Motor neuron (in vitro differentiated cells): Measurements from ENCODE around the gene C1QBP. TPM values are rescaled to one million over a fixed set of nuclear protein-coding genes. Genes with fewer than 3 reads are reported as not detected.

Experiments
- ATAC-seq, 8 experiments: fragments of 200-7000 bp; cut with Tn5 transposase; replicated peaks in 6 of 8; 2 replicates each; pipeline ENCODE4 v1.8.0; 2021; ENCODE audit warnings: mild to moderate bottlenecking in 8 of 8, moderate library complexity in 8 of 8
- H3K27ac ChIP-seq, 2 donors: fragments of 250-450 bp; sonication (Bioruptor Pico); 2 replicates each; pipeline ENCODE4 v1.9.0; 2021; ENCODE audit warnings: antibody characterized with exemption in 2 of 2, mild to moderate bottlenecking in 2 of 2, moderate library complexity in 1 of 2
- H3K4me1 ChIP-seq, 2 donors: fragments of 250-450 bp; sonication (Bioruptor Pico); replicated peaks in 1 of 2; 2 replicates each; pipeline ENCODE4 v1.6.1; 2021; ENCODE audit warnings: antibody characterized with exemption in 2 of 2, mild to moderate bottlenecking in 2 of 2, moderate library complexity in 1 of 2
- H3K4me3 ChIP-seq, 5 donors: fragments of 250-450 bp; sonication (Bioruptor Pico); 2 replicates each; pipeline ENCODE4 v1.9.0; 2021; ENCODE audit warnings: antibody characterized with exemption in 5 of 5, mild to moderate bottlenecking in 5 of 5, moderate library complexity in 4 of 5
- WGBS, 10 experiments: fragments of 450-650 bp; shearing (Covaris generic); methylation state at CpG; one replicate each; pipeline ENCODE4 v1.0.0; 2022; 5-methylcytosine and 5-hydroxymethylcytosine counted together
- in situ Hi-C, 9 experiments: fragments of 400-800 bp; cut with MboI; loops; one replicate each; pipeline ENCODE4 v1.15.0; 2021; ENCODE audit warnings: low sequenced_read_pairs in 9 of 9, low pct_unique_long_range_greater_than_20kb in 2 of 9; ENCODE audit not compliant: unreplicated experiment in 9 of 9
- total RNA-seq, 8 experiments: library from RNA; unstranded; fragments of 300-600 nt; gene quantifications; 2 replicates each; pipeline versions ENCODE4 v1.2.3 to v1.2.4, GENCODE V29; 2022

Gene C1QBP
- total RNA-seq, 8 experiments from 2014 or later, result 92.1 to 408 (median 133) TPM

DNA sequence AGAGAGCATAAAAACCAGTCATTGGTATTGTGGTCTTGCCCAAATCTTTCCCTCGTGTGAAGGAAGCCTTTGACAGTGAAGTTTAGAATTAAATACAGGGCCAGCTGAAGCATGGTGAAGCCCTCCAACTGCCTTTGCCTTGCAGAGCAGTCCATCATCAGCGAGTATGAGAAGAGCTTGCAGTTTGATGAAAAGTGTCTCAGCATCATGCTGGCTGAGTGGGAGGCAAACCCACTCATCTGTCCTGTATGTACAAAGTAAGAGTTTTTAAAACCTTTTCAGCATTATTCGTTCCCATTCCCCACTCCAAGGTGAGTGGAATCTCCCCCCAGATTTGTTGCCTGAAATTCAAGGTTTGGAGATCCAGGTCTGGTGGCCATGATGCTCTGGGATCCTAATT is 13.1 kb downstream of the C1QBP start:
- H3K27ac ChIP-seq, result no peak overlapping the region
- no peak for ATAC-seq
- 67 to 100% (median 83%) methylated on average over 1 to 3 of the region's 3 CpGs; no CpG with 5 or more reads in 6 of the 10 experiments for WGBS, 10 experiments
- H3K4me1 ChIP-seq, result peaks cover 4 to 11% of the 10 kb centered on the region in 2 donors
- H3K4me3 ChIP-seq, result no peak overlapping the region
- in situ Hi-C loops, result no loop called here

DNA sequence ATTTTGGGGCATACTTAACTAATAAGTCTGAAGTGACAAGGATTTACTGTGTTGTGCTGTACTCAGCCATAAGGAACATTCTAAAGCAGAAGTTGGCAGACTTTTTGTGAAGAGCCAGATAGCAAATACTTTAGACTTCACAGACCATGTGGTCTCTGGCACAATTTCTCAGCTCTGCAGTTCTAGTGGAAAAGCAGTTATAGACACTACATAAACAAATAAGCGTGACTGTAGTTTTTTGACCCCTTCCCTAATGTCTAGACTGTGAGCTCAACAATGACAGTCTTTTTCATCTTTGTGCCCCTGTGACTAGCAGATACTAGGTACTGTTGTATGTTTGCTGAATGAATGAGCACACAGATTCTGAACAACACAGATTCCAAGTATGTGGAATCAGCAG is 14.0 kb downstream of the C1QBP start:
- peaks cover 4 to 11% of the 10 kb centered on the region in 2 donors for H3K4me1 ChIP-seq
- in situ Hi-C loops, result no loop called here
- no peak overlapping the region for H3K4me3 ChIP-seq
- no peak for ATAC-seq
- 20 to 100% (median 100%) methylated on average over 1 of the region's 1 CpG; no CpG with 5 or more reads in 4 of the 10 experiments for WGBS, 10 experiments
- H3K27ac ChIP-seq, result no peak overlapping the region

DNA sequence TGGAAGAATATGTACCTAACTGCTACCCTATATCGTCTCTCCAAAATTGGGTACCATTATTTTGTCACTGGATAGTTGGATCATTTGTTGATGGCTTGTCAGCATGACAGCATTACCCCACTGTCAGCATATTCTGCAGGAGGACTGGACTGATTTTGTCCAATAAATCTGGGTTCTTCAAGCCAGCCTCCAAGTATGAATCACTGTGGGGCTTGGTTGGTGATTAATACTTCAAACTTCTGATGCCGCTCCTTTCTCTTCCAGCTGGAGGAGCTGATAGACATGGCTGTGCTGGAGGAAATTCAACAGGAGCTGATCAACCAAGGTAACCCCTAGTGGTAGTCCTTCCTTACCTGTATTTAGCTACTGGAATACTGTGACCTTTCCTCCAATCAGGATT is 16.4 kb downstream of the C1QBP start:
- WGBS, 10 experiments, result 0 to 100% (median 83%) methylated on average over 1 to 2 of the region's 2 CpGs; no CpG with 5 or more reads in 2 of the 10 experiments
- in situ Hi-C loops, result no loop called here
- peak in 1 of 8 experiments; percentile 1 for ATAC-seq
- no peak overlapping the region for H3K4me3 ChIP-seq
- H3K27ac ChIP-seq, result no peak overlapping the region
- peaks cover 10 to 16% of the 10 kb centered on the region in 2 donors for H3K4me1 ChIP-seq

DNA sequence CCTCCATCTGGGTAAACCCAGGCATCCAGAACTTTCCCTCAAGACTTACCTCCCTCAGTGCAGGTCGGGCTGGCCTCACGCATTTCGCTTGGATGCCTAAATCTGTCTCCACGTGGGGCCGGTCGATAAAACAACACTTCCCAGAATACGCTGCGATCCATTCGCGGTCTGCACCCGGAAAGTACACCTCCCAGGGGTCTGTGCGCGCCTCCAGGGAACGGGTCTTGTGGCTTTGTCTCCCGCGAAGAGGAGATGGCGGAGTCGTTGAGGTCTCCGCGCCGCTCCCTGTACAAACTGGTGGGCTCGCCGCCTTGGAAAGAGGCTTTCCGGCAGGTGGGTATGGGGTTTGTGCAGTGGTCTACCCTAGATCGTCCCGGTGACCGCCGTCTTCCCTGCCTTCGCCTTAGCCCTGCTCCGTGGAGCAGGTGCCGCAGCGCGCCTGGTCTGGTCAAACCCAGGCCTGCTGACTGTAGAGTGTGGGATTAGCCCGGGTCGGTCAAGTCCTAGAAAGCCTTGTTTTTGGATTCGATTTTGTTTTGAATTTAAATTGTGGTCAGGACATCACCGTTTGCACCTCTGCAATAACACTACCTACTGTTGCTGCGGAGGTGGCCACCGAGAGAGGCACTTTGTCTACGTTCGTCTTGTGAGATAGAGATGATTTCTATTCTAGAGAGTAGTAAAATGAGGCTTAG is 18.8 kb downstream of the C1QBP start, which contains the start of gene RPAIN:
Gene RPAIN, plus strand, starts transcription at position 224 of the 695 bp plus-strand sequence. Its CDS starts 29 bp downstream, at position 253.
- in situ Hi-C loops, result no loop called here
- WGBS, 10 experiments, result 0 to 6% (median 0%) methylated on average over 1 to 15 of the region's 41 CpGs; no CpG with 5 or more reads in 3 of the 10 experiments
- H3K27ac ChIP-seq, result peak within 1 kb of the TSS; percentile 83 to 87
- peaks cover 10 to 16% of the 10 kb centered on the region in 2 donors for H3K4me1 ChIP-seq
- peak; percentile 69 to 87 (median 84) for ATAC-seq
- peak within 1 kb of the TSS; percentile 55 to 88 (median 62) for H3K4me3 ChIP-seq

DNA sequence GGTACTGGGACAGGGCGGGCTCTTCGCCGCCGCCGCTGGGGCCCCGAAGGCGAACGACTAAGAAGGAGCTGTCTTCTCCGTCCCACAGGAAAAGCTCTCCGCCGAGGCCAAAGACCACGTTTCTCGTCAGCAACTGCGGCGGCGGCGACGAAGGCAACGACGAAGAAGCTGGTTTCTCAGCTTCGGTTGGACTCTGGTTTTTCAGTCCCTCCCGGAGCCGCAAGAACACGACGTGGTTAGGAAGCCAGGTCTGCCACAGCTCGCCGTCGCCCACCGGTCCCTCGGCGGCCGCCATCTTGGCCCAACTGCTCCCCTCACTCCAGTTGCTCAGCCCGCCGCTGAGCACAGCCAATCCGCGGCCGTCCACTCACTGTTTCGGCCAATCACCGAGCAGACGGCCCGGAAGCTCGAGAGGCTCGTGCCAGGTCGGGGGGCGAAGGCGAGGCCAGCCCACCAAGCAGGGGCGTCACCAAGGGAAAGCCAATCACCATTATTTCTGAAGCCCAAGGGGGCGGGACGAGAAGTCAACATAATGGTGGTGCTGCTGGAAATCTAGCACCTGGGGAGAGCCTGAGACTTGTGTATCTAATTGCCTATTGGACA is 19.5 kb downstream of the C1QBP start, which contains the start of gene NUP88:
Gene NUP88, minus strand, starts transcription at position 307 of the 603 bp plus-strand sequence. Its CDS starts 12 bp downstream, at position 295.
- peak; percentile 84 to 98 (median 96) for ATAC-seq
- Histone ChIP-seq H3K4me1 (peaks cover 10 to 16% of the 10 kb centered on the region in 2 donors), H3K4me3 (peak within 1 kb of the TSS; percentile 55 to 88 (median 62)), H3K27ac (peak within 1 kb of the TSS; percentile 83 to 87)
- in situ Hi-C loops, result no loop called here
- 0 to 3% (median 0%) methylated on average over 7 to 44 of the region's 49 CpGs; no CpG with 5 or more reads in 4 of the 10 experiments for WGBS, 10 experiments

DNA sequence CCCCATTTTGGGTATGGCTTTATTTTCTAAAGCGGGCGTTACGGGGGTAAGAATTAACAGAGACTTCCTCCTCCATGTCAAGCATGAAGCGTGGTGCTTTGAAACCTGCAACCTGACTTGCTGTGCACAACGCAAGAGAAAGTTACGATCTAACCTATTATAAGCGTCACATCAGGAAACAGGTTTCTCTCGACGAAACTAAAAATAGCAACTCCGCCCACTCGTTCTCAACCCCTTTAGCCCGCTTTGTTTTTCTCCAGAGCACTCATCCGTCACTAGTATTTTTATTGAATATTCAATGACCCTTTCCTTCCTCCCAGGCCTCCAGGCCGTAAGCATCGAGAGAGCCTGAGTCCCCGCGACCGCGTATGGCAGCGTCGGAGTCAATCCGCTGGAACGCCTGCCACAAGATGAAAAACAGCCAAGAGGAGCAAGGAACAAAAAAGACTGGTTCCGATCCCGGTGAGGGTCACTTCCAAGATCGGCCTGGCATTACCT is 20.0 kb downstream of the C1QBP start:
- Histone ChIP-seq H3K27ac (peak overlapping the region; percentile 69 to 85), H3K4me1 (peaks cover 10 to 16% of the 10 kb centered on the region in 2 donors), H3K4me3 (peak overlapping the region; percentile 55 to 88 (median 62))
- ATAC-seq, result peak in 6 of 8 experiments; percentile 0 to 38 (median 17)
- WGBS, 10 experiments, result 0 to 2% (median 0%) methylated on average over 1 to 24 of the region's 26 CpGs; no CpG with 5 or more reads in 1 of the 10 experiments
- in situ Hi-C loops, result no loop called here

DNA sequence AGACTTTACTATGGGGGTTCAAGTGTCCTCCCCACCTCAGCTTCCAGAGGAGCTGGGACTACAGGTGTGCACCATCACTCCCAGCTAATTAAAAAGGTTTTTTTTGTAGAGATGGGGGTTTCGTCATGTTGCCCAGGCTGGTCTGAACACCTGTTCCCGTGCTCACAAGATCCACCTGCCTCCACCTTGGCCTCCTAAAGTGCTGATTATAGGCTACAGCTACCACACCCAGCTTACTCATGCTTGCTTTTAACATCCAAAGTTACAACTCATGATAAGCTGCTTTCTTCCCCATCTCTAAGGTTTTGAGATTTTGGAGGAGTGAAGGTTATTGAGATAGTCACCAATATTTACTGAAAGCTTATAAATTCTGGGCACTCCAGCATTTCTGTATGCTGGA is 22.1 kb downstream of the C1QBP start:
- 83 to 100% (median 96%) methylated on average over 1 to 2 of the region's 2 CpGs; no CpG with 5 or more reads in 7 of the 10 experiments for WGBS, 10 experiments
- H3K4me3 ChIP-seq, result no peak overlapping the region

DNA sequence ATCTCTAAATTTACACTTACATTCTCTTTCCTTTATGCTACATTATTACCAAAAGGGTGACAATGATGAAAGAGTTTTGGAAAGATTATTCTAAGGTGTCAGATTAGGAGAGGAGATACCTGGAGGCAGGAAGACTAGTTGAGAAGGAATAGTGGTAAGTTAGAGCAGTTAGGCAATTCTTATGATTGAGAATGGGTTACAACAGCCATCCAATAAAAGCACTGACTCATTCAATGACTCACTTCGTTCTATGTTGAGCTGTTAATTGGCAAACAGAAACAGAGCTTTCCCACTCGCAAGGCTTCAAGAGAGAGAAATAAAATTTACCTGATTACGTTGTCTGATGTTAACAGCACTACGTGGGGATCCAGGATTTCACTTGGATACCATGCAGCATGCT is 25.3 kb downstream of the C1QBP start:
- Histone ChIP-seq H3K4me3 (no peak overlapping the region), H3K27ac (no peak overlapping the region), H3K4me1 (peaks cover 5 to 6% of the 10 kb centered on the region in 2 donors)
- 11 to 100% (median 75%) methylated on average over 1 to 4 of the region's 4 CpGs; no CpG with 5 or more reads in 1 of the 10 experiments for WGBS, 10 experiments
- in situ Hi-C loops, result no loop called here
- peak in 5 of 8 experiments; percentile 67 to 87 (median 81) for ATAC-seq

More for the DNA sequence above, 22.1 kb downstream of the C1QBP start:
- Histone ChIP-seq H3K4me1 (peaks cover 10 to 16% of the 10 kb centered on the region in 2 donors), H3K27ac (no peak overlapping the region)
- in situ Hi-C loops, result no loop called here
- no peak for ATAC-seq

DNA sequence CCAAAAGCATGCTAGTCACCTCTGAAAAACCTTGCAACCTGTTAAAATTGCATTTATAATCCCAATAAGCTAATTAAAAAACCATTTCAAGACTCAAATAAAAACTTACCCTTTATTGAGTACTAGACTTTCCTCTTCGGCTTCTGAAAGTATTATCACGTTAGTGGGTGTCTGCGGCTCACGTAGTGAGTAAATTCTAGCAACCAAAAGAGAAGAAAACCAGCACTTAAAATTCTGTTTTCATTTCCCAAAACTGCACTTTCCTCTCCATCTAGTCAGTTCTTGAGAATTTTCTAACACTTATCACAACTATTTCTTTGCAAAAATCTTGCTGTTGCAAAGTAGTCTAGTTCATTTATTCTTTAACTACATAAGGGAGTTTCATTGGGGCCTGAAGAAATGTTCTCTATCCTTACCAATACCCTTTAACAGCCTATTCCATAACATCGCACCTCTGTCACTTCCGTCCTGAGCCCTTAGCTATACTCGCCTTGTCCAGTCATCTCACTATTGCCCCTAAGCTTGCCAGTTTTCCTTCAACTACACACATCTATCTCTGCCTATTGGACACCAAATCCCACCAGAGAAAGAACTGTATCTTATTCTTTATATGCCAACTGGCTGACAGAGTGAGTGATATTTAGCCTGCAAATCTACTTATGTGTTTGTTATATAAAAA is 28.2 kb downstream of the C1QBP start:
- Histone ChIP-seq H3K27ac (no peak overlapping the region), H3K4me3 (no peak overlapping the region), H3K4me1 (no peaks in the 10 kb centered on the region)
- in situ Hi-C loops, result no loop called here
- 92 to 100% (median 95%) methylated on average over 1 to 7 of the region's 7 CpGs; no CpG with 5 or more reads in 1 of the 10 experiments for WGBS, 10 experiments
- ATAC-seq, result no peak

DNA sequence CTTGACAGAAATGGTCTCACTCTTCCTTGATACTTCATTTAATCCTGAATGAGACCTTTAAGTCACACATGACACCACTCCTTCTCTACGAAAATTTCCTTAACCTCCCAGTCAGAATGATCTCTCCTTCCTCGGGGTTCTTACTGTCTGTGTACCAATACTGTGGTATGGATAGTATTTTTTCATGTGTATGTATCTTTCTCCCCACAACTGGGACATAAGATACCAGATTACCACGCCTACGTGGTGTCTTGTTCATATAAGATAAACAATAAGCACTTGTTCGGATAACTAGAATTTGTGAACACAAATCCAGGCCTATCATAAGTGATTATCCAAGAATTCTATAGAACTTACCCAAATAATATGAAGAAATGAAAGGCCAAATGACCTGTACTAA is 30.8 kb downstream of the C1QBP start:
- no peak for ATAC-seq
- no peak overlapping the region for H3K4me3 ChIP-seq
- no peaks in the 10 kb centered on the region for H3K4me1 ChIP-seq
- in situ Hi-C loops, result no loop called here
- H3K27ac ChIP-seq, result no peak overlapping the region
- 58 to 100% (median 83%) methylated on average over 2 to 5 of the region's 5 CpGs for WGBS, 10 experiments

DNA sequence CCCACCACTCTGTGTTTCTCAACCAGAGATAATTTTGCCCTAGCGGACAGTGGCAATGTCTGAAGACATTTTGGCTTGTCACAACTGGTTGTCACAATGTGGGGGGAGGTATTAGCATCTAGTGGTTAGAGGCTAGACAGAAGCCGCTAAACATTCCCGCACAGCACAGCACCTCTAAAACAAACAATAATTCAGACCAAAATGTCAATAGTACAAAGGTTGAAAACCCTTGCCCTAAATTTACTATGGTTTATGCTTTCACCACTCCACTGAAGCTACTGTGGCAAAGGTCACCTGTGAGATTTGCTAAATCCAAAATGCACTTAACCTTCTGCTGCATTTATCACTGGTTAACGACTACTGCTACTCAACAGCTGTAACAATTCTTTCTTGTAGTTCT is 33.6 kb downstream of the C1QBP start:
- ATAC-seq, result no peak
- 60 to 100% (median 92%) methylated on average over 1 to 4 of the region's 4 CpGs; no CpG with 5 or more reads in 1 of the 10 experiments for WGBS, 10 experiments
- in situ Hi-C loops, result no loop called here
- H3K4me1 ChIP-seq, result no peaks in the 10 kb centered on the region
- no peak overlapping the region for H3K27ac ChIP-seq
- H3K4me3 ChIP-seq, result no peak overlapping the region

DNA sequence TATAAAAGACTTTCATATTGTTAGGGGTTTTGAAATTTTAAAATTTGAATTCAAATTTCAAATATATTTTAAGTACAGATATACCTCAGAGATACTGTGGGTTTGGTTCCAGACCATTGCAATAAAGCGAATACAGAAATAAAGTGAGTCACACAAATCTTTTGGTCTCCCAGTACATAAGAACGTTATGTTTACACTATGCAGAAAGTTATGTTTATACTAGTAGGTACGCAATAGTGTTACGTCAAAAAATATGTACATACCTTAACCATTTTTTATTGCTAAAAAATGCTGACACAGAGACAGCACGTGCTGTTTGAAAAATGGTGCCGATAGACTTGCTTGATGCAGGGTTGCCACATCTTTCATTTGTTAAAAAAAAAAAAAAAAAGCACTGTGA is 39.2 kb downstream of the C1QBP start:
- H3K4me1 ChIP-seq, result no peaks in the 10 kb centered on the region
- no peak overlapping the region for H3K27ac ChIP-seq
- in situ Hi-C loops, result no loop called here
- peak in 3 of 8 experiments; percentile 38 to 80 (median 47) for ATAC-seq
- H3K4me3 ChIP-seq, result no peak overlapping the region
- WGBS, 10 experiments, result 40 to 100% (median 88%) methylated on average over 1 to 6 of the region's 6 CpGs; no CpG with 5 or more reads in 1 of the 10 experiments
